H9 (cell line): ENCODE measurements around the gene C1S. TPM values are rescaled to one million over a fixed set of nuclear protein-coding genes. Genes with fewer than 3 reads are reported as not detected.

Experiments
- DNase-seq: peaks from one replicate; pipeline ENCODE4 v3.0.0-alpha.2; 2017
- H2AFZ ChIP-seq: one replicate; pipeline ENCODE4 v1.6.1; 2013; ENCODE audit warnings: mild to moderate bottlenecking, low read length, control low read depth, moderate library complexity
- H2AK5ac ChIP-seq: 2 replicates; pipeline ENCODE4 v1.6.1; 2013; ENCODE audit warnings: low read length, control low read depth, mixed read lengths; ENCODE audit not compliant: insufficient read length
- H2BK120ac ChIP-seq: one replicate; pipeline ENCODE4 v1.6.1; 2013; ENCODE audit warnings: low read depth, mild to moderate bottlenecking, low read length, control low read depth, inconsistent platforms; ENCODE audit not compliant: poor library complexity, severe bottlenecking
- H2BK12ac ChIP-seq: 2 replicates; pipeline ENCODE4 v1.6.1; 2013; ENCODE audit warnings: low read length, control low read depth, mixed read lengths, low read depth; ENCODE audit not compliant: insufficient read length
- H2BK15ac ChIP-seq: 2 replicates; pipeline ENCODE4 v1.6.1; 2013; ENCODE audit warnings: low read depth, low read length, control low read depth
- H2BK20ac ChIP-seq: one replicate; pipeline ENCODE4 v1.6.1; 2013; ENCODE audit warnings: low read depth, mild to moderate bottlenecking, low read length, control low read depth, inconsistent platforms; ENCODE audit not compliant: poor library complexity, severe bottlenecking
- H2BK5ac ChIP-seq: 2 replicates; pipeline ENCODE4 v1.6.1; 2013; ENCODE audit warnings: low read length, control low read depth, mixed read lengths; ENCODE audit not compliant: insufficient read length
- H3K14ac ChIP-seq: 2 replicates; pipeline ENCODE4 v1.6.1; 2013; ENCODE audit warnings: low read length, control low read depth; ENCODE audit not compliant: insufficient read depth
- H3K18ac ChIP-seq: 2 replicates; pipeline ENCODE4 v1.6.1; 2013; ENCODE audit warnings: low read depth, mild to moderate bottlenecking, mixed read lengths, low read length, control low read depth; ENCODE audit not compliant: insufficient read length
- H3K23ac ChIP-seq: 2 replicates; pipeline ENCODE4 v1.6.1; 2013; ENCODE audit warnings: low read length, control low read depth, mixed read lengths, low read depth; ENCODE audit not compliant: insufficient read length
- H3K23me2 ChIP-seq: 2 replicates; pipeline ENCODE4 v1.6.1; 2013; ENCODE audit warnings: low read depth, mild to moderate bottlenecking, mixed read lengths, low read length, control low read depth; ENCODE audit not compliant: insufficient read length, poor library complexity, severe bottlenecking
- H3K27ac ChIP-seq: 2 replicates; pipeline ENCODE4 v1.5.1; 2013; ENCODE audit warnings: low read length, control low read depth, mixed read lengths, low read depth; ENCODE audit not compliant: insufficient read length
- H3K27me3 ChIP-seq: 2 replicates; pipeline ENCODE4 v1.6.1; 2013; ENCODE audit warnings: low read length, control low read depth, inconsistent platforms; ENCODE audit not compliant: insufficient read depth
- H3K4ac ChIP-seq: 2 replicates; pipeline ENCODE4 v1.6.1; 2013; ENCODE audit warnings: low read depth, mild to moderate bottlenecking, control low read depth, inconsistent platforms, low read length, moderate library complexity
- H3K4me1 ChIP-seq: 2 replicates; pipeline ENCODE4 v1.6.1; 2013; ENCODE audit warnings: low read length, control low read depth, inconsistent platforms; ENCODE audit not compliant: insufficient read depth
- H3K4me2 ChIP-seq: 2 replicates; pipeline ENCODE4 v1.6.1; 2013; ENCODE audit warnings: low read length, control low read depth, mixed read lengths; ENCODE audit not compliant: insufficient read length, insufficient read depth
- H3K56ac ChIP-seq: 2 replicates; pipeline ENCODE4 v1.6.1; 2013; ENCODE audit warnings: low read depth, mild to moderate bottlenecking, mixed read lengths, low read length, control low read depth; ENCODE audit not compliant: insufficient read length
- H3K79me1 ChIP-seq: 2 replicates; pipeline ENCODE4 v1.6.1; 2013; ENCODE audit warnings: low read depth, mild to moderate bottlenecking, moderate library complexity, low read length, control low read depth, inconsistent platforms; ENCODE audit not compliant: insufficient read depth, poor library complexity, severe bottlenecking
- H3K79me2 ChIP-seq: 2 replicates; pipeline ENCODE4 v1.6.1; 2013; ENCODE audit warnings: low read length, control low read depth, inconsistent platforms; ENCODE audit not compliant: insufficient read depth
- H3K9ac ChIP-seq: 2 replicates; pipeline ENCODE4 v1.6.1; 2013; ENCODE audit warnings: low read length, control low read depth, mixed read lengths; ENCODE audit not compliant: insufficient read length; ENCODE audit errors: extremely low read depth
- H3K9me3 ChIP-seq: one replicate; pipeline ENCODE4 v1.6.1; 2013; ENCODE audit warnings: low read depth, low read length, inconsistent platforms; ENCODE audit not compliant: control insufficient read depth
- H3T11ph ChIP-seq: one replicate; pipeline ENCODE4 v1.6.1; 2013; ENCODE audit warnings: mild to moderate bottlenecking, low read length, control low read depth, inconsistent platforms
- H4K20me1 ChIP-seq: one replicate; pipeline ENCODE4 v1.6.1; 2013; ENCODE audit not compliant: control insufficient read depth, insufficient read length, insufficient read depth
- H4K5ac ChIP-seq: 2 replicates; pipeline ENCODE4 v1.6.1; 2013; ENCODE audit warnings: low read depth, mild to moderate bottlenecking, mixed read lengths, low read length, control low read depth; ENCODE audit not compliant: insufficient read length
- H4K8ac ChIP-seq: replicated peaks from 2 replicates; pipeline ENCODE4 v1.6.1; 2013; ENCODE audit warnings: low read length, control low read depth, mixed read lengths, low read depth; ENCODE audit not compliant: insufficient read length
- H4K91ac ChIP-seq: 2 replicates; pipeline ENCODE4 v1.6.1; 2013; ENCODE audit warnings: low read depth, mild to moderate bottlenecking, moderate library complexity, mixed read lengths, low read length, control low read depth; ENCODE audit not compliant: insufficient read length
- H3K27ac Mint-ChIP-seq, 3 experiments: 2 replicates in 2 of 3; 3 replicates in 1 of 3; pipeline ENCODE4 v1.8.0; 2020 to 2021; ENCODE audit warnings: mixed read lengths in 3 of 3, mild to moderate bottlenecking in 1 of 3, moderate library complexity in 1 of 3
- H3K27me3 Mint-ChIP-seq: 2 replicates; pipeline ENCODE4 v1.8.0; 2021; ENCODE audit warnings: low read depth, mild to moderate bottlenecking, moderate library complexity, mixed read lengths
- H3K36me3 Mint-ChIP-seq, 3 experiments: 2 replicates in 2 of 3; 3 replicates in 1 of 3; pipeline ENCODE4 v1.8.0; 2020 to 2021; ENCODE audit warnings: low read depth in 3 of 3, mixed read lengths in 3 of 3; ENCODE audit not compliant: insufficient read depth in 1 of 3
- H3K4me1 Mint-ChIP-seq, 2 experiments: 2 replicates each; pipeline ENCODE4 v1.8.0; 2020; ENCODE audit warnings: mixed read lengths in 2 of 2
- H3K4me3 Mint-ChIP-seq, 2 experiments: 2 replicates in 1 of 2; 3 replicates in 1 of 2; pipeline ENCODE4 v1.8.0; 2020 to 2021; ENCODE audit warnings: mild to moderate bottlenecking in 2 of 2, mixed read lengths in 2 of 2, moderate library complexity in 1 of 2
- H3K9me3 Mint-ChIP-seq, 2 experiments: 2 replicates in 1 of 2; 3 replicates in 1 of 2; pipeline ENCODE4 v1.8.0; 2020; ENCODE audit warnings: mild to moderate bottlenecking in 2 of 2, mixed read lengths in 2 of 2, moderate library complexity in 1 of 2
- CTCF ChIP-seq: fragments of 200-600 bp; sonication (generic); conservative IDR thresholded peaks from 3 replicates; pipeline ENCODE4 v1.8.0; 2021; ENCODE audit warnings: antibody characterized with exemption, mild to moderate bottlenecking
- WGBS: extraction: QIAGEN DNeasy Blood & Tissue Kit; methylation state at CpG from one replicate; pipeline ENCODE4 v1.1.7; 2013; ENCODE audit warnings: missing lambda C conversion rate, low lambda C conversion rate, mixed read lengths; ENCODE audit not compliant: insufficient read length; ENCODE audit errors: extremely low coverage; 5-methylcytosine and 5-hydroxymethylcytosine counted together
- total RNA-seq: library from RNA; stranded (reverse); gene quantifications from 2 replicates; pipeline ENCODE4 v1.2.1, GENCODE V29; 2021

The C1S gene
- total RNA-seq, 1 experiment from 2014 or later, result 4.2 TPM

- H3K9ac ChIP-seq, result no peak overlapping the region
- H3K27me3 ChIP-seq, result no peaks in the 10 kb centered on the region
- no peak for TF ChIP-seq CTCF
- no peak overlapping the region for H3K4me2 ChIP-seq
- H3K9me3 ChIP-seq, result no peaks in the 10 kb centered on the region
- Mint-ChIP-seq H3K27ac (no peak overlapping the region), H3K36me3 (no peaks in the 10 kb centered on the region), H3K4me1 (peaks cover 0 to 5% of the 10 kb centered on the region in 2 experiments; a peak in 2 of 4 replicates), H3K9me3 (no peaks in the 10 kb centered on the region), H3K27me3 (peaks cover 6% of the 10 kb centered on the region), H3K4me3 (no peak overlapping the region)
- H3T11ph ChIP-seq, result no peak overlapping the region
- no peak overlapping the region for H2BK120ac ChIP-seq
- no peak overlapping the region for H2BK20ac ChIP-seq
- no peak overlapping the region for H4K8ac ChIP-seq
- H4K91ac ChIP-seq, result no peak overlapping the region
- H4K20me1 ChIP-seq, result no peaks in the 10 kb centered on the region
- no peaks in the 10 kb centered on the region for H3K23me2 ChIP-seq
- H3K18ac ChIP-seq, result no peak overlapping the region
- H4K5ac ChIP-seq, result no peak overlapping the region
- WGBS, result no CpG with 5 or more reads among the region's 3 CpGs
- H3K23ac ChIP-seq, result no peak overlapping the region
- H3K14ac ChIP-seq, result no peak overlapping the region
- H2BK12ac ChIP-seq, result no peak overlapping the region
- H3K79me2 ChIP-seq, result no peaks in the 10 kb centered on the region
- no peak overlapping the region for H2AK5ac ChIP-seq
- H3K4me1 ChIP-seq, result no peaks in the 10 kb centered on the region
- no peak overlapping the region for H2AFZ ChIP-seq
- no peak overlapping the region for H2BK5ac ChIP-seq
- H3K27ac ChIP-seq, result no peak overlapping the region
- DNase-seq, result no peak
- H2BK15ac ChIP-seq, result no peak overlapping the region
- H3K56ac ChIP-seq, result no peak overlapping the region
- no peaks in the 10 kb centered on the region for H3K79me1 ChIP-seq
- H3K4ac ChIP-seq, result no peak overlapping the region
Observed at GRCh38 chr12:7116196-7116595, 55.7 kb downstream of the C1S start.
